GM18870 (cell line): Measurements from ENCODE around the gene CDC42BPB.

ENCODE experiments used
- ATAC-seq: cut with Tn5 transposase; IDR thresholded peaks from one replicate; pipeline ENCODE4 v1.9.1; 2021; ENCODE audit warnings: moderate library complexity; ENCODE audit not compliant: unreplicated experiment

Gene CDC42BPB

GRCh38 chr14:103057372-103058163 lies at the start of gene CDC42BPB:
Gene CDC42BPB (minus strand): TSS chr14:103057549. CDS start chr14:103057173, 376 bp downstream.
- no peak for ATAC-seq

GRCh38 chr14:103105580-103106150 lies 48.3 kb upstream of the CDC42BPB start:
- ATAC-seq, result no peak

- no peak for ATAC-seq
Observed at GRCh38 chr14:103104654-103105452, 47.5 kb upstream of the CDC42BPB start.

GRCh38 chr14:103104389-103104653 lies 47.0 kb upstream of the CDC42BPB start:
- no peak for ATAC-seq

- ATAC-seq, result no peak
Observed at GRCh38 chr14:103103461-103104388, 46.4 kb upstream of the CDC42BPB start.

- ATAC-seq, result no peak
Observed at GRCh38 chr14:103102689-103103260, 45.4 kb upstream of the CDC42BPB start.

- ATAC-seq, result no peak
Observed at GRCh38 chr14:103101963-103102688, 44.8 kb upstream of the CDC42BPB start.

- ATAC-seq, result no peak
Observed at GRCh38 chr14:103101257-103101962, 44.1 kb upstream of the CDC42BPB start.

- ATAC-seq, result no peak
Observed at GRCh38 chr14:103100281-103101121, 43.2 kb upstream of the CDC42BPB start.

GRCh38 chr14:103099733-103100280 lies 42.5 kb upstream of the CDC42BPB start:
- ATAC-seq, result no peak

GRCh38 chr14:103099081-103099732 lies 41.9 kb upstream of the CDC42BPB start:
- ATAC-seq, result no peak

- ATAC-seq, result no peak
Observed at GRCh38 chr14:103097994-103098957, 40.9 kb upstream of the CDC42BPB start.

GRCh38 chr14:103097244-103097993 lies 40.1 kb upstream of the CDC42BPB start:
- no peak for ATAC-seq

GRCh38 chr14:103096387-103096786 lies 39.0 kb upstream of the CDC42BPB start:
- no peak for ATAC-seq

GRCh38 chr14:103095210-103095778 lies 37.9 kb upstream of the CDC42BPB start:
- ATAC-seq, result no peak
